Panc1 (cell line): Measurements from ENCODE around the gene HSPBP1.

Experiments used
- POLR2AphosphoS5 ChIP-seq: IDR thresholded peaks from 2 replicates; pipeline ENCODE4 v1.6.1; 2012; ENCODE audit warnings: mild to moderate bottlenecking, low read depth, low read length, moderate library complexity
- REST ChIP-seq, 2 experiments: IDR thresholded peaks; 2 replicates each; pipeline ENCODE4 v1.6.1; 2011 to 2012; ENCODE audit warnings: low read depth in 2 of 2, control low read depth in 1 of 2, low read length in 1 of 2, mild to moderate bottlenecking in 1 of 2, moderate library complexity in 1 of 2; ENCODE audit not compliant: insufficient read depth in 1 of 2
- TCF7L2 ChIP-seq: IDR thresholded peaks from 2 replicates; pipeline ENCODE4 v1.6.1; 2011; ENCODE audit warnings: mild to moderate bottlenecking, low read depth, low read length, inconsistent platforms
- TF ChIP-seq, protein P1 (sequence below): fragments of 450-650 bp; IDR thresholded peaks from 2 replicates; pipeline ENCODE4 v1.5.1; 2017; ENCODE audit warnings: mild to moderate bottlenecking

DNA sequence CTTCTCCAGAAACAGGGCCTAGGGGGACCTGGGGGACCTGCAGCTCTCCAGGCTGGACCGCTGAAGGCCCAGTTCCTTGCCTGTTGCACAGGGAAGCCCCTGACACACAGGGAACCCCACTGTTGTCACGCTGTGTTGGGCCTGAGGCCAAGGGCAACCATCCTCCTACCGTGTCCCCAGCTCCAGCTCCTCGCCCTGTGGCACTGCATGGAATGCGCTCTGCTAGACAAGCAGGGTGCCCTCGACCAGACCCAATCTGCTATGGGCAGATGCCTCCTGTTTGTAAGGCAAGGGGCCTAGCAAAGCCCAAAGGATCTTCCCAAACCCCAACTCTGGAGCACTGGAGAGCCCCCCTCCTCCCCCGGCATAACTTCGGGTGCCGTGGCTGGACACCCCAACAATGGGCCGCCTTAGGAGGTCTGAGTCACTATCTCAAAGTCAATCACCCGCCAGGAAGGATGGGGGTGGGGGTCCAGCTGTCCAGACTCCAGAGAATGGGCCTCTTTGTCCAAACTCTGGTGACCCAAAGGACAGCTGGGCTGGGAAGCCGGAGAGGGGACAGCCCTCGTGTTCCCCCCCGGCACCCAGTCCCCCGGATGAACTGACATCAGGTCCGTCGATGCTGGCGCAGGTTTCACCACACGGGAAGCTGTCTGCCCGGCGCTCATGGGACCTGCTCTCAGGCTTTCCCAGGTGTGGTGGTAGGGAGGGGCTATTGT is 7.6 kb upstream of the HSPBP1 start:
- TF ChIP-seq, protein P1, sequence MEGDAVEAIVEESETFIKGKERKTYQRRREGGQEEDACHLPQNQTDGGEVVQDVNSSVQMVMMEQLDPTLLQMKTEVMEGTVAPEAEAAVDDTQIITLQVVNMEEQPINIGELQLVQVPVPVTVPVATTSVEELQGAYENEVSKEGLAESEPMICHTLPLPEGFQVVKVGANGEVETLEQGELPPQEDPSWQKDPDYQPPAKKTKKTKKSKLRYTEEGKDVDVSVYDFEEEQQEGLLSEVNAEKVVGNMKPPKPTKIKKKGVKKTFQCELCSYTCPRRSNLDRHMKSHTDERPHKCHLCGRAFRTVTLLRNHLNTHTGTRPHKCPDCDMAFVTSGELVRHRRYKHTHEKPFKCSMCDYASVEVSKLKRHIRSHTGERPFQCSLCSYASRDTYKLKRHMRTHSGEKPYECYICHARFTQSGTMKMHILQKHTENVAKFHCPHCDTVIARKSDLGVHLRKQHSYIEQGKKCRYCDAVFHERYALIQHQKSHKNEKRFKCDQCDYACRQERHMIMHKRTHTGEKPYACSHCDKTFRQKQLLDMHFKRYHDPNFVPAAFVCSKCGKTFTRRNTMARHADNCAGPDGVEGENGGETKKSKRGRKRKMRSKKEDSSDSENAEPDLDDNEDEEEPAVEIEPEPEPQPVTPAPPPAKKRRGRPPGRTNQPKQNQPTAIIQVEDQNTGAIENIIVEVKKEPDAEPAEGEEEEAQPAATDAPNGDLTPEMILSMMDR = no peak
- TF ChIP-seq POLR2AphosphoS5 (no peak), TCF7L2 (no peak), REST (IDR thresholded peaks at IDR 0.05; ENCODE audit: insufficient read depth in 1 of 2, low read depth in 2 of 2, low read length in 1 of 2) (no peak)
